Astrocyte of the spinal cord (primary cell): ENCODE data around the gene PRICKLE2.

Experiments
- DNase-seq: peaks from one replicate; pipeline ENCODE4 v3.0.0; 2011; ENCODE audit warnings: low read depth, low spot score
- H3K4me3 ChIP-seq: 2 replicates; pipeline ENCODE4 v1.5.1; 2011; ENCODE audit warnings: low read depth, mild to moderate bottlenecking, low read length, moderate library complexity
- in situ Hi-C: cut with HindIII; loops from 2 replicates; pipeline ENCODE4 v1.10.0; 2017; ENCODE audit warnings: low sequenced_read_pairs
- TF ChIP-seq, protein P1 (sequence below): IDR thresholded peaks from 2 replicates; pipeline ENCODE4 v1.5.1; 2012; ENCODE audit warnings: low read depth, mild to moderate bottlenecking, low read length, inconsistent platforms

PRICKLE2 gene

DNA sequence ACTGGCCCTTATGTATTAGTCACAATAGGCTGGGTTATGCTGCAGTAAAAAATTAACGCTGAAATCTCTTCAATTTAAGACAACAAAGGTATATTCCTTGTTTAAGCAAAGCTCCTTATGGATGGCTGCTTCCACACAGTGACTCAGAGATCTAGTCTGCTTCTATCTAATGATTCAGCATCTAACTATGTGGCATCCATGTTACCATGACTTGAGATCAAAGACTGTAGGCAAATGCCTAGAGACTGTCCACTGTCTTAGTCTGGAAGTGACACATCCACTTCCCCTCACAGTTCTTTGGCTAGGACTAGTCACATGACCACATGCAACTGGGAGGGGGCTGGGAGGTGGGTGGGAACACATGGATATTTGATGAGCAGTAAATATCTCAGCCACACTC lies 140.6 kb downstream of the PRICKLE2 start:
- no peak overlapping the region for H3K4me3 ChIP-seq
- in situ Hi-C loops, result no loop called here
- TF ChIP-seq, protein P1, sequence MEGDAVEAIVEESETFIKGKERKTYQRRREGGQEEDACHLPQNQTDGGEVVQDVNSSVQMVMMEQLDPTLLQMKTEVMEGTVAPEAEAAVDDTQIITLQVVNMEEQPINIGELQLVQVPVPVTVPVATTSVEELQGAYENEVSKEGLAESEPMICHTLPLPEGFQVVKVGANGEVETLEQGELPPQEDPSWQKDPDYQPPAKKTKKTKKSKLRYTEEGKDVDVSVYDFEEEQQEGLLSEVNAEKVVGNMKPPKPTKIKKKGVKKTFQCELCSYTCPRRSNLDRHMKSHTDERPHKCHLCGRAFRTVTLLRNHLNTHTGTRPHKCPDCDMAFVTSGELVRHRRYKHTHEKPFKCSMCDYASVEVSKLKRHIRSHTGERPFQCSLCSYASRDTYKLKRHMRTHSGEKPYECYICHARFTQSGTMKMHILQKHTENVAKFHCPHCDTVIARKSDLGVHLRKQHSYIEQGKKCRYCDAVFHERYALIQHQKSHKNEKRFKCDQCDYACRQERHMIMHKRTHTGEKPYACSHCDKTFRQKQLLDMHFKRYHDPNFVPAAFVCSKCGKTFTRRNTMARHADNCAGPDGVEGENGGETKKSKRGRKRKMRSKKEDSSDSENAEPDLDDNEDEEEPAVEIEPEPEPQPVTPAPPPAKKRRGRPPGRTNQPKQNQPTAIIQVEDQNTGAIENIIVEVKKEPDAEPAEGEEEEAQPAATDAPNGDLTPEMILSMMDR, result no peak
- peak; percentile 75 for DNase-seq

DNA sequence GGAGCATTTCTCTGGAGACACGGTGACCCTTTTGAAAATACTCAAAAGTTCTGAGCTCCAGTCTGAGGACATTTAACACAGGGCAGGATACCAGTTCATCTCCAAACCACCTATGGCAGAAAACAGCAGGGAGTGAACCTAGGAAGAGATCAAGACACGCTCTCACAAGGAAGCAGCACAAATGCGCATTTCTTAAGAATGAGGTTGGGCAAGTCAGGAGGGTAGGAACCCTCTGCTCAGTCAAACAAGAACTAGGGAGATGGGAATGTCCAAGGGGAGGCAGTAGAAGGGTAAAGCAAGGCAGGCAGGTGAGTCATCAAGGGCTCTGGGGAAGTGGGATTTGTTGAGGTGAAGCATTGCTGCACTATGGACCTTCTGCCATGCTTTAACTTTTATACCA lies 141.7 kb downstream of the PRICKLE2 start:
- TF ChIP-seq, protein P1, result no peak
- DNase-seq, result no peak
- in situ Hi-C loops, result no loop called here
- no peak overlapping the region for H3K4me3 ChIP-seq

DNA sequence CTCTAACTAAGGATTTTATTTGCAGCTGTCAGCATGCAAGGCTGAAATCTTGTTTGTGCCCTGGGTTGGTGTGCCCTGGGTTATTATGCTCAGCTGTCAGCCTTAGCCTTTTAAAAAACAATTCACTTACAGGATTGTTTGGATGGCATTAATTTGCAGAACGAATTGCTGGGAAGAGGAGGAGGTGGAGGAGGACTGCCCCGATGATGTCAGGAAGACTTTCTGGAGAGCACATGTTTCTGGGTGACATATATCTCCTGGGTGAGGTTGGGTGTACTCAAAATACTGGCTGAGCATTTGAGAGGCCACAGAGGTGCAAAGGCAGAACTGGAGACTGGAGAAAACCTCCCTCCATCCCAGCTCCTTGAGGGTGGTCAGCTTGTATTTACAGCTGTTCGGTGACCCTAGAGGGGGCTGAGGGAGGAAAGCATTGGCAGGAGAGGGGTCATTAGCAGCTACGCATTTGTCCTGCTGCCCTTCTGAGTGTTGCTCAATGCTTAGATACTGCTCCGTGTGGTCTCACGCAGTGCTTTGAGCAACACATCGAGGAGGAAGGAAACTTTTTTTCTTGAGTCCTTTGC lies 142.2 kb downstream of the PRICKLE2 start:
- no peak for DNase-seq
- TF ChIP-seq, protein P1, result no peak
- no peak overlapping the region for H3K4me3 ChIP-seq
- in situ Hi-C loops, result no loop called here

DNA sequence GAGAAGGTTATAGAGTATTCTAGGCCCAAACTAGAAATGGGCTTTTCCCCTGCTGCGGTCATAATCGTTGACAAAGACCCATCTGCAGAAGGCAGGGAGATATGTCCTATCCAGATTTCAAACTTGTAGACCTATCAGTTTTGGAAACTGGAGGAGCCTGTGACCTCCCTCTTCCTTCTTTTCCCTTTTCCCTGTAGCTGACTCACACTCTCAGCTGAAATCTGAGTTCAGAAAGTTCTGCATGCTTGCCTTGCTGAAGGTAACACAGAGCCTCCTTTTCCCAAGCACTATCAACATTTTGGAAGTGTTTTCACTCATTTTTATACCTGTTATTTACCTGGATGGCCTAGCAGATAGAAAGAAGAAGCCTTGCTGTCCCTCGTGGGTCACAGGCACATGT lies 142.9 kb downstream of the PRICKLE2 start:
- DNase-seq, result no peak
- TF ChIP-seq, protein P1, result no peak
- in situ Hi-C loops, result no loop called here
- no peak overlapping the region for H3K4me3 ChIP-seq

DNA sequence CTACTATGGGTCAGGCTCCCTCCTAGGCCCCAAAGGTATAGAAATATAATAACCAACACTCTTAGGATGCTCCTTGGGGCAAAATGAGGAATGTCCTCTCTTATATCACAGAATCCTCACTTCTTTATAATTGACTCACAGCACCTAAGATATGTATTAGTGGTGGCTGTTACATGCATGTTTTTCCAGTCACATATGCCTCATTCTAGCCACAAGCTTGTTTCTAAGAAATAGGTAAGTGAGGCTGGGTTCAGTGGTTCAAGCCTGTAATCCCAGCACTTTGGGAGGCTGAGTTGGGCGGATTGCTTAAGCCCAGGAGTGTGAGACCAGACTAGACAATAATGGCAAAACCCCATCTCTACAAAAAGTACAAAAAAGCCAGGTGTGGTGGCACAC lies 144.0 kb downstream of the PRICKLE2 start:
- in situ Hi-C loops, result no loop called here
- TF ChIP-seq, protein P1, result no peak
- DNase-seq, result no peak

DNA sequence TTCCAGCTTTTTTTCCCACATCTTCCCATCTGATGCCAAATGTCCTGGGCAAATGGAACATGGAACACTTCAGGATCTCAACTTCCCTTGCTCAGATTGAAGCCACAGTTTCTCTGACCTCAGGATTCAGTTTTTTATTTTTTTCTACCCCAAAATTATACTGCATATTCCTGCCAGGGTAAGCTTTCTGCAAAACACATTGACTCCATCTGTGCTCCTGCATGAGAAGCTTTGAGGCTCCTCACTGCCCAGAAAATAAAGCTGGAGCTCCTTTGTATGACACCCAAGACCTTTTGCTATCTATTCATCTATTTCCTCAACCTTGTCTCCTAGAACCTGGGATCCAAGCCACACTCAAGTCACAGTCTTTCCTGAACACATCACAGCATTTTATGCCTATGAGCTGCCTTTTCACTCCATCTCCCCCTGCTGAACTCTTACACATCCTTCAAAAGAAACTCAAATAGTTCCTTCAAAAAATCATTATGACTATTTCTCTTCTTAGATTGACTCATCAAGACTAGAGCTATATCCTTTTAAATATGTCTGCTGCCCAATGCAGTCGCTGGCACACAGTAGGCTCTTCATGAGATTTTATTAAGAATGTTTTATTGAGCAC lies 144.5 kb downstream of the PRICKLE2 start:
- H3K4me3 ChIP-seq, result no peak overlapping the region
- no peak for DNase-seq
- in situ Hi-C loops, result no loop called here
- TF ChIP-seq, protein P1, result no peak

More for the DNA sequence above, 144.0 kb downstream of the PRICKLE2 start:
- H3K4me3 ChIP-seq, result no peak overlapping the region
